NCI-H128 (cell line): Measurements from ENCODE around the gene TMEM221.

Source experiments
- DNase-seq: peaks from one replicate; lab custom pipeline; 2025; ENCODE audit not compliant: unreplicated experiment; lab: John Stamatoyannopoulos, UW

Gene TMEM221

DNA sequence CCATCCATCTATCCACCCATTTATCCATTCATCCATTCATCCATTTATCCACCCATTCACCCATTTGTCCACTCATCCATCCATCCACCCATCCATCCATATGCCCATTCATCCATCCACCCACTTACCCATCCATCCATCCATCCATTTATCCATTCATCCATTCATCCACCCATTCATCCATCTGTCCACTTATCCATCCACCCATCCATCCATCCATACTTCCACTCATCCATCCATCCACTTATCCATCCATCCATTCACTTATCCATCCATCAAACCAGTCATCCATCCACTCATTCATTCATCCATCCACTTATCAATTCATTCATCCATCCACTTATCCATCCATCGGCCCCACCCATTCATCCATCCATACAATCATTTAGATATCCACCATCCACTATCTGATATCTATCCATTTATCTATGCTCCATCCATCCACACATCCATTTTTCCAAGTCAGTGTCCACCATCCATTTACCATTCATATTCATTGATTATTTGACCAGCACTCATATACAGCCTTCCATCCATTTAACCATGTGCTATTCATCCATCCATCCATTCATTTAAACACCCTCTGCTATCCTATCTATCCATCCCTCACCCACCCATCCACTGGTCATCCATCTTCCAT is 2.8 kb downstream of the TMEM221 start:
- no peak for DNase-seq

DNA sequence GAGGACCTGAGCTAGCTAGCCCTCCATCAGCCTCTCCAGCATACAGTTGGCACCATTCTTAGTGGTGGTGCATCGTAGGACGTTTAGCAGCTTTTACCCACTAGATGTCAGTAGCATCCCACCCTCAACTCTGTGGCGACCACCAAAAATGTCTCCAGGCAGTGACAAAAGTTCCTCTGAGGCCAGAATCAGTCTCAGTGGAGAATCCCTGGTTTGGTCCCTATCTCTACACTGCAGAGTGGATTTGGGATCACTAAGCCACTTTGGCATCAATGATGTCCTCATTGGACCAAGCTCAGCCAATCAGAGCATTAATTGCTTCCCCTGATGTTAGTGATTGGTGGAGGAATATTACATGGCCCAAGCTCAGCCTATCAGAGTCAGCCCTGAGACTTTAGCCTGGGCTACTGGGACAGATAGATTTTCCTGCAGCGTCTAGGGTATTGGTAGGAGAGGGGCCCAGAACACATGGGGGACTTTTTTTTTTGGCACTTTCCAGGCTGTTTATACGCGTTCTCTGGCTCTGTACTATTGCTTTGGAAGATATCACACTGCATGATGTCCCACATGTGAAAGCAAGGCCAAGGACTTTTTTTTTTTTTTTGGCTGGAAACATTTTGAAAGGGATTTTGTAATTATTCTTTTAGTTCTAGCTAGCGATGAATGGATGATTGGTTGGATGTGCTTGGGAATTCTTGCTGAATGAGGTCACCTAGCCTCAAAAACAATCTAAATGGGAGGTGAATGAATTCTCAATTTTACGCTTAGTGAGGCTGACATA is 7.0 kb downstream of the TMEM221 start:
- no peak for DNase-seq

DNA sequence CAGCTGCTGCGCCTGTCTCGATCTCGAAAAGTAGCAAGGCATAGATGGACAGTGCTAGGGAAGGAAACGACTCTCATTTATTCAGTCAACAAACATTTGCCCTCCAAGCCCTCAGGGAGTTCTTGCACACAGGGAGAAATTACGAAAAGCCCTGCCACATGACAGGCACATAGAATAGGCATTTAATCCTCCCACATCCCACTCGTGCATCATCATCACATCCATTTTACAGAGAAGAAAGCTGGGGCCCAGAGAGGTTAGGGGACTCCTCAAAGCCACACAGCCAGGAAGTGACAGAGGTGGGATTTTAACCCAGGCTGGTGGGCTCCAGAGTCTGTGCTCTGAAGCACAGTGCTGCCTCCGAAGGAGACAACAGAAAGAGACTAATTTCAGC is 11.6 kb downstream of the TMEM221 start:
- no peak for DNase-seq

DNA sequence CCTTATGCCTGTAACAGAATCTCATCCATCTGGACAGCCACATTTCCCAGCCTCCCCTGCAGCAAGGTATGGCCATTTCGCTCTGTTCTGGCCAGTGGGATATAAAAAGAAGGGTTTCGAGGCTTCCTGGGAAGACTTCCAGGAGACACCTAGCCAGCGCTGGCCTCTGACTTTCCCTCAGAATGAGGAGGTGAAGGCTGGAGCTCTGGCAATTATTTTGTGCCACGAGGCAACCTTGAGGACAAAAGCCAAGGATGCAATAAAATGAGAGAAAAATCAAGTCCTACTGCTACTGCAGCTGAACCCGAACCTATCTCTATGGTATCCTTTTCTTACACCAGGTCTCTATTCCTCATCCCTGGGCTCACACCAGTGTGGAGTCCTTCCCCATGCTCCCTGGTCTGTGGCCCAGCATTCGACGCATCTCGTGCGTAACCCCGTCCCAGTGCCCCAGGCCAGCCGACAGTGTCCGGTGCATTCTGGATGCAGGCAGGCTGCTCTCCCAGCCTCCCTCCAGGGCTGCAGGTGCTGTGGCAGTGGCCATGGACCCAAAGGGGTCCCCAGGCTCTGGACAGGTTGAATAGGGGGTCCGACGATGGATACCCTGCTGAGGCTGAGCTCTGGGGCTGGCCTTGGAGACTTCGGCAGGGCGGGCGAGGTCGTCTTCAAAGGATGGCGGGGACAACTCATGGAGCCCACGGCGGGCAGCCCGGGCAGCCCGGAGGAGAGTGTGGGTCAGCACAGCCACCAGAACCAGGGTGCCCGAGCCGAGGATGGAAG is 12.2 kb downstream of the TMEM221 start:
- DNase-seq, result no peak

DNA sequence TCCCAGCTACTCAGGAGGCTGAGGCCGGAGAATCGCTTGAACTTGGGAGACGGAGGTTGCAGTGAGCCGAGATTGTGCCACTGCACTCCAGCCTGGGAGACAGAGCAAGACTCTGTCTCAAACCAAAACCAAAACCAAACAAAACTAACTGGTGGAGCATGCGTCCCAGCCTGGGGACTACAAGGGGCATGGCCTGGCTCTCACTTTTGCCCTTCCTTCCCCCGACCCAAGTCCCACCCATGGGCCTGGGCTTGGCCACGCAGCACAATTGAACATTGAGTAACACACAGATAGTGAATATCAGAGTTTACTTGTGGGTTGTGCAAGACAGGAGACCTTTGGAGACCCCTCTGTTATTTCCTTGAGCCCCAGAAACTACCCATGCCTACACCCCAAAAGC is 13.2 kb downstream of the TMEM221 start:
- no peak for DNase-seq

DNA sequence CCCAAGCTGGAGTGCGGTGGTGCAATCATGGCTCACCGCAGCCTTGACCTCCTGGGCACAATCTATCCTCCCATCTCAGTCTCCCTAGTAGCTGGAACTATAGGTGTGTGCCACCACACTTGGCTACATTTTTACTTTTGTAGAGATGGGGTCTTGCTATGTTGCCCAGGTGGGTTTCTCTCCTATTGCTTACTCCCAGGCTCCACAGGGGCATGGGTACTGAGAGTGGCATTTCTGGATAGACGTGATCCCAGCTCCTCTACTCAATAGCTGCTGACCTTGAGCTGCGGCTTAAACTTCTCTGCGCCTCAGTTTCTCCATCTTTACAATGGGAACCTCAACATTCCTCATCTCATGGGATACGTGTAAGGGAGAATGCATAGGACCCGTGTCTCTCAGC is 17.1 kb downstream of the TMEM221 start:
- no peak for DNase-seq

DNA sequence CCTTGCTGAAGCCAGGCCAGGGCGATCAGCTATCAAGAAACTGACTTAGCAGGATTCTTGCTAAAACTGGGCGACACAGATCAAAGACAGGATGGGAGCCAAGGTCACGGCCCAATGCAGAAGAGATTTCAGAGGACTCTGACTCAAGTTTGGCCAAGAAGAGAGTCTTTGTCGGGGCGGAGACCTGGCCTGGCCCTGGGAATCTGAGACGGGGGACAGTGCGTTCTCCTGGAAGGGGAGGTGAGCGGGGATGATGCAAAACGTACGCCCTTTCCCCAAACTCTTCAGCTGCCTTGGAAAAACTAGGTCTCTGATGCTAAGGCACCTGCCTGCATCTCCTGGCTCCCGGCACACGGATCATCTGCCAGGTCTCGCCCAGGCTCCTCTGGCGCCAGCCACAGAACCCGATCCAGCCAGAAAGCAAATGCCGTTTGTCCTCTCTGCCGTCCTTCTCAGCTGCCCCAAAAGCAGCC is 18.8 kb downstream of the TMEM221 start:
- no peak for DNase-seq

DNA sequence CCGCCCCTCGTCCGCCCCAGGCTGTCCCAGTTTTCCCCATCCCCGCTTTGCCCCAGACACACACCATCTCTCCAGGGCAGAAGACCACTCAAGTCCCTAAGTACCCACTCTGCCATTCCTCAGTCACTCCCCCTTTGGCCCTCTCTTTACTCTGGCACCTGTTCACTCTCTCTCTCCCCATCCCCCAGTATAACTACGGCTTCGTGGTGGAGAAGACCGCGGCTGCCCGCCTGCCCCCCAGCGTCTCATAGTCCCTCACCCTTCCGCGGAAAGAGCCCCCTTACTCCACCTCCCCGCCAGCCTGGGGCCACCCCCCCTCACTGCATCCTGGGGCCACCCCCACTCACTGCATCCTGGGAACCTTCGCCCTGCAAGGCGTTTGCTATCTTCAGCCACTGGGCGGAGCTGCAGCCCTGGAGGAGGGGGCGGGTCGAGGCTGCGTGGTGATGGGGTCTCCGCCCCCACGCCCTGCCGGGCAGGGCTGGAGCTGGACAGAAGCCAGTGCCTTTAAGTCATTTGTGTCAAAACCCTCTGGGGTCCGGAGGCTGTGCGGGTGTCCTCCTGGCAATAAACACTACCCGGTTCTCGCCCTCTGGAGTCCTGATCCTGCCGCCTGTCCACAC is 23.6 kb downstream of the TMEM221 start:
- no peak for DNase-seq

DNA sequence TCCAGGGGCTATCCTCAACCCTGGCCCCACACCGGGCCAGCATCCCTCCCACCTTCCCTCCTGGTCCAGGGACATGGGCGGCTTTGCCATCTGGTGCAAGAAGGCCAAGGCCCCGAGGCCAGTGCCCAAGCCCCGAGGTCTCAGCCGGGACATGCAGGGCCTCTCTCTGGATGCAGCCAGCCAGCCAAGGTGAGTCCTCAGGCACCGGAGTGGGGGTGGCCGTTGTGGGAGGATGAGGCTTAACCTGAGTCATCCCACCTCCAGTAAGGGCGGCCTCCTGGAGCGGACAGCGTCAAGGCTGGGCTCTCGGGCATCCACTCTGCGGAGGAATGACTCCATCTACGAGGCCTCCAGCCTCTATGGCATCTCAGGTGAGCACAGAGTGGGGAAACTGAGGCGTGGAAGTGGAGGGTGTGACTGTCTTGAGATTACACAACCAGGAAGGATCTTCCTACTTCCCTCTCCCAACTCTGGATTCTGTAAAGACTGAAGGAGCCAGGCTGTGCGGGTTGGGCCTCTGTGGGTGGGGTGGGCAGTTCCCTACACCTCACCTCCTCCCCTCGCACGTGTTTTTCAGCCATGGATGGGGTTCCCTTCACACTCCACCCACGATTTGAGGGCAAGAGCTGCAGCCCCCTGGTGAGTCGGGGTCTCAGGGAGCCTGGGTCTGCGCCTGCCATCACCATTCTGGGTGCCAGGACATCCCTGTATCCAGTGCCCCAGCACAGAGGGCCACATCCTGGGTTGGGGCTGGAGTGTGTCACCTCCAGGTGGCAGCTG is 24.8 kb downstream of the TMEM221 start:
- no peak for DNase-seq

DNA sequence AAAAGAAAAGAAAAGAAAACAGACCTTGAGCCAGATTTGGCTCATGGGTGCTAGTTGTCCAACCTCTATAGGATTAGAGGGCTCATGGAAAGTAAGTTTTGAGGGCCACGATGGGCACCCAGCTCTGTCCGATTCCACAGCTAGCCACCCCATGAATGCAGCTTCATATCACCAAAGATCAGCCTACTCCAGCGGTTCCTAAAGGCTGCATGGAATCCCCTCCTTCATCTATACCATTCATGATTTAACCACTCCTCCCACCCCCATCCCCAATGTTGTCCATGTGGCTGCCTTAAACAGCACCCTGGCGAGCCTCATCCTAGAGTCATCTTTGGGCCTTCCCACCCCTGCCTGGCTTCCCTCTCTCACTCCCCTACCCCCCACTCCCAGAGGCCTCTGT is 26.5 kb downstream of the TMEM221 start:
- no peak for DNase-seq

DNA sequence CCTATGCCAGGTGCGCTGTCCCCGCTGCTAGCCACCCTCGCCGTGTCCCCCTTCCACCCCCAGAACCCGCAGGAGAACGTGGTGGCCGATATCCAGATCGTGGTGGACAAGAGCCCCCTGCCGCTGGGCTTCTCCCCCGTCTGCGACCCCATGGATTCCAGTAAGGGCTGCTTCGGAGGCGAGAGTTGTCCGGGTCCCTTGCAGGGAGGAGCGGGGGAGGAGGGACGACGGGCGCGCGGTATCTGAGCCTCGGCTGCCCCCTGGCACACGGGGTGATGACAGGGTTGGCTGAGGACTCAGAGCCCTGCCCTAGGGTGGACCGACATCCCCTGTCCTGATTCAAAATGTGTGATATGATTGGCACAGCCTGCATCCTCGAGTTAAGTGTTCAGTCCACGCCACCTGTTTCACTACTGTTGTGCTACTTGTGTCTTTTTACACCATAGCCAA is 28.0 kb downstream of the TMEM221 start:
- DNase-seq, result no peak

DNA sequence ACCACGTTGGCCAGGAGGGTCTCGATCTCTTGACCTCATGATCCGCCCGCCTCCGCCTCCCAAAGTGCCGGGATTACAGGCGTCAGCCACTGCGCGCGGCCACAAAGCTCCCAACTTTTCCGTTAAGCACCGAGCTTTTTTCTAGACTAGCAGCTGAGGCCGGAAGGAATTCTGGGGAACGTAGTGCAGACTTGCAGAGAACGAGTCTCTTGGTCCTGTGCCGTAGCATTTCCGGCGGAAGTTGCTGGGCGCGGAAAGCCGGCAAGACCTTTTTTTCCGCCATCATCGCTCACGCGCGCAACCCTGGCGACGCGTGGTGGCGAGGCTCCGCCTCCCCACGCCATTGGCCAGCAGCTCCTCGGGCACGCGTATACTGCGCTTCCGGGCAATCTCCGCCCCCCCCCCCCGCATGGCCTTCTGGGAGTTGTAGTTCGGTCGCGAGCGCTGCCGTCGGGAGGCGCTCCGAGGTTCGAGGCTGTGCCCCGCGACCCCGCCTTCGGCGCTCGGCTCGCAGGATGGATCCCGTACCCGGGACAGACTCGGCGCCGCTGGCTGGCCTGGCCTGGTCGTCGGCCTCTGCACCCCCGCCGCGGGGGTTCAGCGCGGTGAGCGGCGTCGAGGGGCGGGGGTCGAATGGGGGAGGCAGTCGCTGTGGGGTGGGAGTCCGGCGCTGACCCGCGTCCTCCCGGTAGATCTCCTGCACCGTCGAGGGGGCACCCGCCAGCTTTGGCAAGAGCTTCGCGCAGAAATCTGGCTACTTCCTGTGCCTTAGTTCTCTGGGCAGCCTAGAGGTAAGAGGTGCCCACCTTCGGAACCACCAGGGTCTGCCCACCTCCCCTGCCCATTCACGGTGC is 28.6 kb downstream of the TMEM221 start, which contains the start of gene MVB12A:
Gene MVB12A (plus strand): TSS at position 427 of the 854 bp plus-strand sequence. CDS start 89 bp downstream, at position 516.
- peak; percentile 94 for DNase-seq

DNA sequence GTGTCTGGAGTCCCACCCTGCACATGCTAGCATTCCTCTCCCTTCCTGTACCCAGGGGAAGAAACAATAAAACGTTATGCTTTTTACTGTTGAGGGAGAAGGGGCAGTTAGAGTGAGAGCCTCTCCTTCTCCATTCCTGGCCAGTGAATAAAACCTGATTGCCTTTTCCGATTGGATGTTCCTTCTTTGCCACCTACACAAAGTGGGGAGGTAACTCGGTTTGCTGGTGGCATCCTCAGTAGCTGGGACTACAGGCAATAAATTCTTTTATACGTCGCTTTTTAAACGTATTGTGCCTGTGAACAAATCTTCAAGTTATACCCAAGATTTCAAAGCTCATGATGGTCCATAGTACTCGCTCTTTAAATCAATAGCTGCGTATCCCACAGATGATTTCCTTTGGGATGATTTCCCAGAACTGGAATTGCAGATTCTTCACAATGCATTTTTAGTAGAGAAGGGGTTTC is 29.3 kb downstream of the TMEM221 start:
- no peak for DNase-seq

DNA sequence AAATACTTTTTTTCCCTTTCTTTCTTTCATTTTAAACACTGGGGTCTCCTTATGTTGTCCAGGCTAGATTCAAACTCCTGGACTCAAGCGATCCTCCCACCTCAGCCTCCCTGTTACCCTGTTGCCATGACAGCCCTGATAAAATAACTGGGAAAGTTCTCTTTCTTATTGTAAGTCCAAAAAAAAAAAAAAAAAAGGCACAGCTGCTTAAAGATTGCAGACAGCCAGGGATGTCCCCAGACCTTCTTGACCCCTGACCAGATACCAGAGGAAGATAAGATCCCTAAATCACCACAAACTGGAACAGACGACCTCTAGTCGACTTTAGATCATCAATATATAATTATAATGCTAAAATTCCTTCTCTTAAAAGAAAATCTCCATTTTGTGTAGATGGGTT is 29.8 kb downstream of the TMEM221 start:
- no peak for DNase-seq

DNA sequence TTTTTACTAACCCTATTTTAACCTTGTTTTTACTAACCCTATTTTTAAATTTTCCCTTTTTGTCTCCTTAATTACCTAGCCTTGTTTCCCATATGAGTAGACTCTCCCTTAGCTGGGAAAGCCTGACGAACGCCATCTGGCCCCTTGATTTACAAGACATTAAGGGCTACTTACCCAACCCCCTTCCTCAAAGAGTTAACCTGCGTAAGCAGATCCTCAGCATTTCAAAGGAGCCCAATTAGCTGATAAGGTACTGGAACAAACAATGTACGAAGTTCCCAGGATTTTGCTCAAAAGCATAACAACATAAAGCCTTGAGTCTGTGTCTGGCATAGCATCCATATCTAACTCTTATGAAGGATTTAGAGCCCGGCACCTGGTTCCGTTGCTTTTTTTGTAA is 33.3 kb downstream of the TMEM221 start:
- no peak for DNase-seq

DNA sequence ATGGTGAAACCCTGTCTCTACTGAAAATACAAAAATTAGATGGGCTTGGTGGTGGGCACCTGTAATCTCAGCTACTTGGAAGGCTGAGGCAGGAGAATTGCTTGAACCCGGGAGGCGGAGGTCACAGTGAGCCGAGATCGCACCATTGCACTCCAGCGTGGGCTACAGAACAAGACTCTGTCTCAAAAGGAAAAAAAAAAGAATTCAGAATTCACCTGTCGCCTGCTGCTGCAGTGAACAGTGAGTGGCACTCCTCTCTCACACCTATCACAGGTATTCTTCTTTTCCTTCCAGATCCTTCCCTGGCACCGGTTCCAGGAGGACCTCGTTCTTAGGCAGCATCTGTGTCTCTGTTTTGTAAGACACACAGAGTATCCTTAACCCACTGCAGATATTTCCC is 34.4 kb downstream of the TMEM221 start:
- no peak for DNase-seq

DNA sequence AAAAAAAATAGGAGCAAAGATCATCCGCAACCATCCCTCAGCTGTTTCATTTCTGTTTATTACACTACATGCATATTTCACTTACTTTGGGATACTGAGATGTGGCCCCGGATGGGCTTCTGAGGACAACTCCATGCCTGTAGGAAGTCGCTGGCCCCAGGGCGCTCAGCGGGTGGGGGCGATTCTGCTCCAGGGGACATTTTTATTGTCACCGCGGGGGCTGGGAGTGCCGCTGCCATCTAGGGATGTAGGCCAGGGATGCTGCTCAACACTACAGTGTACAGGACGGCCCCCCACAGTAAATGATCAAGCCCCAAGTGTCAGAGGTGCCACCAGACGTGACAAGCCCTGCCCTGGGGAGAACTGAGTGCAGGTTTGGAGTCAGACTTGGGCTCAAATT is 36.7 kb downstream of the TMEM221 start:
- no peak for DNase-seq

DNA sequence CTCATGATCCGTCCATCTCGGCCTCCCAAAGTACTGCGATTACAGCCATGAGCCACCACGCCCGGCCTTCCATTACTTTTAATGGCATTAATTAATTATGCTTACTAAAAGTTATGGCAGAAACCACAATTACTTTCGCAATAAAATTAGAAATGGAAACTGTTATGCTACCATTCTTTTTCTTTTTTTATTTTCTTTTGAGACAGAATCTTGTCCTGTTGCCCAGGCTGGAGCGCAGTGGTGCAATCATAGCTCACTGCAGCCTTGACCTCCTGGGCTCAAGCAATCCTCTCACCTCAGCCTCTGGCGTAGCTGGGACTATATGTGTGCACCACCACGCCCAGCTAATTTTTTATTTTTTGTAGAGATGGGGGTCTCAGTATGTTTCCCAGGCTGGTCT is 38.5 kb downstream of the TMEM221 start:
- no peak for DNase-seq

DNA sequence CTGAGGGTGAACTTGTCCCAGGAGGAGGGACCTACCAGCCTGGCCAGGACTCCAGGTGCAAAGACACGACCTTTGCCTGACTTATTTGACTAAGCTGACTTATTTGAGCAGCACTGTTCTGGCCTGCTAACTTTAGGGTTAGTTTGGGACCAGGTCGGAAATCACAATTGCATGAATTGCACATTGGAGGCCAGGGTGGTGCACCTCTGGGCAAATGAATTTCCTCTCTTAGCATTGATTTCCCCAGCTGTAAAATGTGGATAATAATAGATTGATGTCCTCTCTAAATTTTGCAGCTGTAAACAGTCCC is 41.6 kb downstream of the TMEM221 start:
- no peak for DNase-seq
